ENCODE data around the gene BHMT2. TPM values are rescaled to one million over a fixed set of nuclear protein-coding genes. Genes with fewer than 3 reads are reported as not detected.
A peak's percentile ranks its signal among the peaks of the same experiment; 100 is the strongest.

The BHMT2 gene
- total RNA-seq, 1 donor from 2014 or later, result 4.2 TPM

DNA sequence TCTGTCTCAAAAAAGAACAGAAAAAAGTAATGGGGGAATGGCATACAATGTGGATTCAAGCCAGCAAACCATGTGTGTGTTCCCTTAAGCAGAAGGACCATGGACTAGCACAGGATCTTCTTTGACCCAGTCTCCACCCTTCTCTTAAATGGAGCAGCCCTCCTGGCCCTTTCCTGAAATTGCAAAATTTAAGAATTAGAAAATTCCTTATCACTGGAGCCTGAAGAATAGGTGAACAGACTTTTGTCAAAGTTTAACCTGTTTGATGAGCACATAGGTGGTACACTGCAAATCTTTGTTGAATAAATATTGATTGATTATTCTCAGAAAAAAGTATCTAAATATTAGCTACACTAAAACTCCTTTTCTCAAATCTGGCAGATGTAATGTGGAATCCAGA, 12.7 kb upstream of the BHMT2 start:
- Histone ChIP-seq H3K9me3 (no peaks in the 10 kb centered on the region), H3K27me3 (no peaks in the 10 kb centered on the region), H3K4me3 (no peak overlapping the region), H3K36me3 (no peaks in the 10 kb centered on the region), H3K27ac (no peak overlapping the region), H3K4me1 (no peaks in the 10 kb centered on the region)
- DNase-seq (ENCODE audit: extremely low spot score in 2 of 2), result no peak
- intact Hi-C loops (cut with DNase I), result no loop called here
- TF ChIP-seq POLR2AphosphoS5 (IDR thresholded peaks at IDR 0.05; ENCODE audit: insufficient read depth in 1 of 2, low read depth in 1 of 2) (no peak), POLR2A (IDR thresholded peaks at IDR 0.05) (no peak)
- TF ChIP-seq, protein P1, sequence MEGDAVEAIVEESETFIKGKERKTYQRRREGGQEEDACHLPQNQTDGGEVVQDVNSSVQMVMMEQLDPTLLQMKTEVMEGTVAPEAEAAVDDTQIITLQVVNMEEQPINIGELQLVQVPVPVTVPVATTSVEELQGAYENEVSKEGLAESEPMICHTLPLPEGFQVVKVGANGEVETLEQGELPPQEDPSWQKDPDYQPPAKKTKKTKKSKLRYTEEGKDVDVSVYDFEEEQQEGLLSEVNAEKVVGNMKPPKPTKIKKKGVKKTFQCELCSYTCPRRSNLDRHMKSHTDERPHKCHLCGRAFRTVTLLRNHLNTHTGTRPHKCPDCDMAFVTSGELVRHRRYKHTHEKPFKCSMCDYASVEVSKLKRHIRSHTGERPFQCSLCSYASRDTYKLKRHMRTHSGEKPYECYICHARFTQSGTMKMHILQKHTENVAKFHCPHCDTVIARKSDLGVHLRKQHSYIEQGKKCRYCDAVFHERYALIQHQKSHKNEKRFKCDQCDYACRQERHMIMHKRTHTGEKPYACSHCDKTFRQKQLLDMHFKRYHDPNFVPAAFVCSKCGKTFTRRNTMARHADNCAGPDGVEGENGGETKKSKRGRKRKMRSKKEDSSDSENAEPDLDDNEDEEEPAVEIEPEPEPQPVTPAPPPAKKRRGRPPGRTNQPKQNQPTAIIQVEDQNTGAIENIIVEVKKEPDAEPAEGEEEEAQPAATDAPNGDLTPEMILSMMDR (IDR thresholded peaks at IDR 0.05), result no peak

DNA sequence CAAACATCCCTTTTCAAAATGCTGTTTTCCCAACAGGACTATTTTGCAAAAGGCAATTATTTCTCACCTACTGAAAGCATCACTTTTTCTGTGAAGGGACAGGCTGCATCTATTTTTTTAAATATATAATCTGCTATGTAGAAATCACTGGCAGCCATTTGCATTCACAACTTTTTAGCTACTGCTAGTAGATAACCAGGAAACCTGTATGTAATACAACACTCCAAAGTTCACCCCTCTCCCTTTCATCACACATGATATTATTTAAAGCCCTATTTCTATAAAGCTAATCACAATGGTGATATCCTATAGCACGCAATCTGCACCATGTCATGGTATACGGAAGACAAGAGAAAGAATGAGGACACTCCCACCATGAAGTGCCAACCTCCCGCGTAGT, 9.9 kb upstream of the BHMT2 start:
- no peak for DNase-seq (ENCODE audit: extremely low spot score in 2 of 2)
- Histone ChIP-seq H3K9me3 (no peaks in the 10 kb centered on the region), H3K36me3 (no peaks in the 10 kb centered on the region), H3K4me1 (no peaks in the 10 kb centered on the region), H3K27me3 (no peaks in the 10 kb centered on the region), H3K27ac (no peak overlapping the region), H3K4me3 (no peak overlapping the region)
- intact Hi-C loops (cut with DNase I), result no loop called here
- TF ChIP-seq POLR2AphosphoS5 (IDR thresholded peaks at IDR 0.05; ENCODE audit: insufficient read depth in 1 of 2, low read depth in 1 of 2) (no peak), POLR2A (IDR thresholded peaks at IDR 0.05) (no peak)
- TF ChIP-seq, protein P1 (IDR thresholded peaks at IDR 0.05), result no peak

DNA sequence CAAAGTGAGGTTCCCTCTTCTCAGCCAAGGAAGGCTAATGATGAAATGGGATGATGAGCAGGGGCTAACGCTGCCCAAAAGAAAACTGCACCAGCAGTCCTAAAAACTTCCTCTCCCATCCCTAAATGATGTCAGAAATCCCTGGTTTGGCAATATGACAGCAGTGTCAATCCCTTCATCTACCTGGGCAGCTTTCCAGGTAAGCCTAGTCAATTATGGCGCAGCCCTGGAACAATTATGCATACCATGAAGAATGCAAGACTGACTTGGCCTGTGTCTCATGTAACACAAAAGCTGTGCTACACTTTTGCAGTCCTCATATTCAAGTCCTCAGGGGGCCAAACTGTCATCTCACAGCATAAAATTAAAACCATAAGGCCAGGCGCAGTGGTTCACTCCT, 7.1 kb upstream of the BHMT2 start:
- Histone ChIP-seq H3K4me3 (no peak overlapping the region), H3K4me1 (no peaks in the 10 kb centered on the region), H3K27me3 (no peaks in the 10 kb centered on the region), H3K27ac (no peak overlapping the region), H3K36me3 (no peaks in the 10 kb centered on the region), H3K9me3 (no peaks in the 10 kb centered on the region)
- DNase-seq (ENCODE audit: extremely low spot score in 2 of 2), result no peak
- intact Hi-C loops (cut with DNase I), result no loop called here
- TF ChIP-seq POLR2AphosphoS5 (IDR thresholded peaks at IDR 0.05; ENCODE audit: insufficient read depth in 1 of 2, low read depth in 1 of 2) (no peak), POLR2A (IDR thresholded peaks at IDR 0.05) (no peak)
- TF ChIP-seq, protein P1 (IDR thresholded peaks at IDR 0.05), result no peak

DNA sequence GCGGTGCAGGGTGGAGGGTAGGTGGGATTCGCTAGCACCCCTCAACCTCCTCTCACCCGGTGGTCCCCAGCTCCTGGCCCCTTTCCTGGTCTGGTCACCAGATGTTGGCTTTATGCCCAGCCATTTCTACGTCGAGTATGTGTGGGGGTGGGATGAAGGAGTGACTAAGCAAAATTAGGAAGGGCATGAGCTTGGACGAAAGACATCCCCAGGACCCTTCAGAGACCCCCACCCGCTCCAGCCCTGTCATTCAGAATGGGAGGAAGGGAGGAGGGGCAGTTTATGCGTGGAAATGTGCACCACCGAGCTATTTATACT, 742 bp downstream of the BHMT2 start:
- DNase-seq (ENCODE audit: extremely low spot score in 2 of 2), result no peak
- TF ChIP-seq POLR2A (IDR thresholded peaks at IDR 0.05) (no peak), POLR2AphosphoS5 (IDR thresholded peaks at IDR 0.05; ENCODE audit: insufficient read depth in 1 of 2, low read depth in 1 of 2) (no peak)
- peak overlapping the region; percentile 39 to 41 for H3K4me3 ChIP-seq
- intact Hi-C loops (cut with DNase I), result no loop called here
- H3K27me3 ChIP-seq, result no peaks in the 10 kb centered on the region
- peaks cover 4% of the 10 kb centered on the region for H3K4me1 ChIP-seq
- H3K27ac ChIP-seq, result no peak overlapping the region
- H3K9me3 ChIP-seq, result peaks cover 4% of the 10 kb centered on the region
- no peaks in the 10 kb centered on the region for H3K36me3 ChIP-seq

DNA sequence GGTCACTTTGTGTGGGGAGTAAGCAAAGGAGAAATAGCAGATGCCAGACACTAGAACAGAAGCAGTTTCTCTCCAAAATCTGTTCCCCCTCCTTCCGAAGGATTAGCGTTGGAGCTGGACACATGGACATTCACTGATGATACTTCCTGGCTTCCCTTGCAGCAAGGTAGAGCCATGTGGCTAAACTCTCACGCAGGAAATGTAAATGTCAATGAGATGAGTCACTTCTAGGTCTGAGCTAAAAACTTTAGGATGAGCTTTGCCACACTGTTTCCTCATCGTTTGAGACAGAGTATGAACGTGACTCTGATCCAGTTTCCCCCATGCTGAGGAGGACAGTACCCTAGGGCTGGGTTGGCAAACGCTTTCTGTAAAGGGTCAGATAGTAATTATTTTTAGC, 5.1 kb downstream of the BHMT2 start:
- TF ChIP-seq POLR2AphosphoS5 (IDR thresholded peaks at IDR 0.05; ENCODE audit: insufficient read depth in 1 of 2, low read depth in 1 of 2) (no peak), POLR2A (IDR thresholded peaks at IDR 0.05) (no peak)
- TF ChIP-seq, protein P1 (IDR thresholded peaks at IDR 0.05), result no peak
- DNase-seq (ENCODE audit: extremely low spot score in 2 of 2), result no peak
- H3K9me3 ChIP-seq, result peaks cover 4% of the 10 kb centered on the region
- H3K36me3 ChIP-seq, result no peaks in the 10 kb centered on the region
- no peaks in the 10 kb centered on the region for H3K4me1 ChIP-seq
- H3K27me3 ChIP-seq, result no peaks in the 10 kb centered on the region
- no peak overlapping the region for H3K27ac ChIP-seq
- intact Hi-C loops (cut with DNase I), result no loop called here
- H3K4me3 ChIP-seq, result no peak overlapping the region

Data from vagina (tissue), 2 donors.